ENCODE results near the gene NUP93. TPM values are rescaled to one million over a fixed set of nuclear protein-coding genes. Genes with fewer than 3 reads are reported as not detected.
"Not testable (repeated sequence)": the region's sequence is repeated elsewhere in the genome, so short reads cannot be mapped to it uniquely, and the experiment has no call there.

Gene NUP93
- polyA plus RNA-seq, 6 donors from 2014 or later = 54.7 to 72.7 (median 66.8) TPM

DNA sequence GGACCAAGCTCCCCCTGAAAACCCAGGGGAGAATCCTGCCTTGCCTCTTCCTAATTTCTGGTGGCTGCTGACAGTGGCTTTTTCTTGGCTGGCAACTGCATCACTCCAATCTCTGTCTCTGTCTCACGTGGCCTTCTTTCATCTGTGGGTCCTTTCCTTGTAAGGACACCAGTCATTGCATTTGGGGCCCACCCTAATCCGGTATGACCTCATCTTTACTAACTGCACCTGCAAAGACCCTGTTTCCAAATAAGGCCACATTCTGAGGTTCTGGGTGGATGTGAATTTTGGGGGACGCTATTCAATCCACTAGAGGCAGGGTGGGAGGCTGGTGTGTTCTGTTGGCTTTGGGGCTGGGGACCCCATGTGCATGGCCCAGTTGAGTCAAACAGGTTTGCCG, 146.1 kb downstream of the NUP93 start:
- Mint-ChIP-seq H3K4me3 (no peak overlapping the region), H3K4me1 (peaks cover 12 to 24% (median 23%) of the 10 kb centered on the region in 3 donors), H3K36me3 (no peaks in the 10 kb centered on the region), H3K27ac (peak overlapping the region in 1 of 6 donors; percentile 81), H3K27me3 (no peaks in the 10 kb centered on the region), H3K9me3 (no peaks in the 10 kb centered on the region)
- DNase-seq = no peak
- no peak for ATAC-seq (ENCODE audit: low read depth in 2 of 2)

DNA sequence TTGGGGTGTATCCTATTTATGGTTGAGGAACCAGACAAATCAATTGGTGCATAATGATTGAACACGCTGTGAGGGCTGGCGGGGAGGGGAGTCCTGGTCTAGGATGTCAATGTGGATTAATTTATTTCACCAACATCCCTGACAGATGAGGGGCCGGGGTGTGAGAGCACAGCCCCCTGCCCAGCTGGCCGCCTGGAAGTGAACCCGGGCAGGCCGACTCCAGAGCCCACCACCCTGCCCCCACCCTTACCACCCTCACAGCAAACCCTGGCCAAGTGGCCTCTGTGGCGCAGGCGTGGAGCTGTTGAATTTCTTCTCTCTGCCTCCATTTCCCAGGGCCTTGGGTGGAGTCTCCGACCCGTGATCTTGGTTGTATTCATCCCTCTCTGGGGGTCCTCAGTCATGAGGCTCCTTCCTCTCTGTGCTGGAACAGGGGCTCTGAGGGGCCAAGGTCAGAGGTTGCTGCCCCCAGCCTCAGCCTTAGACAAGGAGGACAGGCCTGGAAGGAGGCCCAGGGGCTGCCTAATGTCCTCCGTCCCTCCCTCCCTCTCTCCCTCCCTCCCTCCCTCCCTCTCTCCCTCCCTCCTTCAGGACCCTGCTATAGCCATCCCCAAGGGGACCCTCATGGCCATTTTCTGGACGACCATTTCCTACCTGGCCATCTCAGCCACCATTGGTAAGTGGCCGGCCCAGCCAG, 147.7 kb downstream of the NUP93 start:
- H3K9me3 Mint-ChIP-seq = no peaks in the 10 kb centered on the region
- no peak overlapping the region for H3K27ac Mint-ChIP-seq
- H3K4me1 Mint-ChIP-seq = peaks cover 7 to 20% (median 15%) of the 10 kb centered on the region in 3 donors
- no peak for ATAC-seq (ENCODE audit: low read depth in 2 of 2)
- no peaks in the 10 kb centered on the region for H3K27me3 Mint-ChIP-seq
- DNase-seq = no peak
- H3K4me3 Mint-ChIP-seq = no peak overlapping the region
- no peaks in the 10 kb centered on the region for H3K36me3 Mint-ChIP-seq

DNA sequence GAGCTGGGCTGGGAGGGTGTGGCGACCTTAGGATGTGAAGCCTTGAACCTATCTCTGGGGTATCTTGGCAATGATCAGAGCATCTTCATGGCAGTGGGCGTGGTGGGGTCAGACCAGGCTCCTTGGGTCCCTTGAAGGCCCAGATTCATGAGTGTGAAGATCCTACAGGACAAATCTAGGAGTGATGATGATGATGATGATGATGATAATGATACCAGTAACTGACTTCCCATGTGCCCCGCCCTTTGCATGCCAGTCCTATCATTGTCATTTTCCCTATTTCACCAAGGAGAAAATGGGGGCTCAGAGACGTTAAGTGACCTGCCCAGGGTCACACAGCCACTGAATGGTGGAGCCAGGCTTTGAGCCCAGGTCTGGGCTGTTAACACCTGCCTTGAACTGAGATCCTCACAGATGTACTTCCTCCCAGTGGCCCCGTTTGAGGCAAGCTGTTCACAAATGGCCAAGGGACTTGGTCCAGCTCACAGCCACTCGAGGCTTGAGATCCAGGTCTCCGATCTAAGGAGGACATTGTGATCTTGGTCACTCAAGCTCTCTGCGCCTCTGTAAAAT, 148.4 kb downstream of the NUP93 start:
- no peaks in the 10 kb centered on the region for H3K27me3 Mint-ChIP-seq
- peak overlapping the region in 1 of 6 donors; percentile 29 for H3K27ac Mint-ChIP-seq
- no peaks in the 10 kb centered on the region for H3K9me3 Mint-ChIP-seq
- no peak overlapping the region for H3K4me3 Mint-ChIP-seq
- no peak for DNase-seq
- no peaks in the 10 kb centered on the region for H3K36me3 Mint-ChIP-seq
- peaks cover 2 to 15% (median 9%) of the 10 kb centered on the region in 3 donors for H3K4me1 Mint-ChIP-seq
- ATAC-seq (ENCODE audit: low read depth in 2 of 2) = no peak

DNA sequence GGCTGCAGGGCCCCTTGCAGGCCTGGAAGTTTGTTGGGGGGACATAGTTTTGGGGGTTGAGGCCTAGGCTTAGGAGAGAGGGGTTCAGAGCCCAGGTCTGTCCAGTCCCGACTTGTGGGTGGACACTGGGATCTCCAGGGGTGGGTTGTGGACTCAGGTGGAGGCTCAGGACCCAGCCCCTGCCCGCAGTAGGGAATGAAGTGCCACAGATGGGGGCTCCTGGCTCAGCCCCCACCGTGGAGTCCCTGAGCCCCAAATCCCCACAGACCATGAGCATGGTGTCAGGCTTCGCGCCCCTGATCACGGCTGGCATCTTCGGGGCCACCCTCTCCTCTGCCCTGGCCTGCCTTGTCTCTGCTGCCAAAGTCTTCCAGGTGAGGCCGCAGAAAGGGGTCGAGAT, 149.3 kb downstream of the NUP93 start:
- Mint-ChIP-seq H3K4me1 (peaks cover 2 to 15% (median 9%) of the 10 kb centered on the region in 3 donors), H3K4me3 (no peak overlapping the region), H3K9me3 (no peaks in the 10 kb centered on the region), H3K27ac (no peak overlapping the region), H3K36me3 (no peaks in the 10 kb centered on the region), H3K27me3 (no peaks in the 10 kb centered on the region)
- DNase-seq (no peak), ATAC-seq (ENCODE audit: low read depth in 2 of 2) (no peak)

DNA sequence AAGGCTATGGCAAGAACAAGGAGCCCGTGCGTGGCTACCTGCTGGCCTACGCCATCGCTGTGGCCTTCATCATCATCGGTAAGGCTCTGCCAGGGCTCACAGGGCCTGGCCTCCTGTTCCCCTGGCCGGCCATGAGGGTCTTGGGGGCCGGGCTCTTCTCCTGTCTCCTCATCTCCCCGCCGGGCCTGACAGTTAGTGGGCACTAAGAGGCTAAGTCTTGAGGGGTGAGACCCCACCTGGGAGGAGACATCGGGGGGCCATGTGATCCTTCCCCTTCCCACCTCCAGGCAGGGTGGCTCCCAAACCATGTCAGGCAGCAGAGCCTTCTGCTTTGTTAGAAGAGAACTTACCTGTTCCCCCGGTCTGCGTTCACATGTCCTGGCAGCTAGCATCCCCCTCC, 150.2 kb downstream of the NUP93 start:
- Mint-ChIP-seq H3K27me3 (no peaks in the 10 kb centered on the region), H3K4me1 (peaks cover 4 to 10% (median 6%) of the 10 kb centered on the region in 3 donors), H3K9me3 (no peaks in the 10 kb centered on the region), H3K27ac (peak overlapping the region in 1 of 6 donors; percentile 64), H3K36me3 (no peaks in the 10 kb centered on the region), H3K4me3 (peak overlapping the region in 1 of 8 donors; percentile 37)
- DNase-seq = no peak
- no peak for ATAC-seq (ENCODE audit: low read depth in 2 of 2)

DNA sequence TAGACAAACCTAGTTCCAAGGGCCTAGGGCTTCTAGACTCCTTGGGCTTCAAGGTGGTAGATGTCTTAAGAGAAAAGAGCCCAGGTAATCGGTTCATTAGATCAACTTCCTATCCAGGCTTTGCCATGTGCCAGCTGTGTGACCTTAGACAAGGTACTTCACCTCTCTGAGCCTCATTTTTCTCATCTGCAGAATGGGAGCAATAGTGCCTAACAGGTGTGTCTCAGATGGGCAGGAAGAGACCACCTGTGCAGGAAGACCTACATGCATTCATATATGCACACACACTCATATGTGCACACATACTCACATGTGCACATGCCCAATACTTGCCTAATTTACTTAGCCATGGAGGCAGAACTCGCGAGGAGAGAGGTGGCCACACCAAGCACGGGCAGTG, 150.8 kb downstream of the NUP93 start:
- no peaks in the 10 kb centered on the region for H3K27me3 Mint-ChIP-seq
- peak overlapping the region in 1 of 6 donors; percentile 77 for H3K27ac Mint-ChIP-seq
- DNase-seq (no peak), ATAC-seq (ENCODE audit: low read depth in 2 of 2) (no peak)
- H3K4me3 Mint-ChIP-seq = no peak overlapping the region
- peaks cover 3 to 9% (median 3%) of the 10 kb centered on the region in 3 donors for H3K4me1 Mint-ChIP-seq
- no peaks in the 10 kb centered on the region for H3K36me3 Mint-ChIP-seq
- no peaks in the 10 kb centered on the region for H3K9me3 Mint-ChIP-seq

DNA sequence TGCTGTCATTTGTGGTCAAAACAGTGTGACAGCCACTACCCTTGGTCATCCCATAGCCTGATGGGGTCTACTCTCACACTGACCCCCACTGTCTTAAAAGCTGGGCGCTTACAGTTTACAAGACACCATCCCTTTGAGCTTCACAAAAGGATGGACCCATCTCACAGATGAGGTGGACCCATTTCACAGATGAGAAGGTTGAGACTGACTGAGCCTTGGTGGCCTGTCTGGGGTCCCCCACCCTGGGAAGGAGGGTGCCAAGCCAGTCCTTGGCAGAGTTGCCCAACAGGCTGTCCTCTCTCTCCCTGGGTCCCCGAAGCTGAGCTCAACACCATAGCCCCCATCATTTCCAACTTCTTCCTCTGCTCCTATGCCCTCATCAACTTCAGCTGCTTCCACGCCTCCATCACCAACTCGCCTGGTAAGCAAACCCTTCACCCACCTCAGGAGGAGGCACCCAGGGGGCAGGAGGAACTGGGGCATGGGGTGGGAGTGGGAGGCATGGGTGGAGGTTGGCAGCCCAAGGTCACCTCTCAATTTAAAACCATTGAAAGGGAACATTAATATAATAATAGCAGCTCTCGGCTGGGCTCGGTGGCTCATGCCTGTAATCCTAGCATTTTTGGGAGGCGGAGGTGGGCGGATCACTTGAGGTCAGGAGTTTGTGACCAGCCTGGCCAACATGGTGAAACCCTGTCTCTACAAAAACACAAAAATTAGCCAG, 152.3 kb downstream of the NUP93 start:
- Mint-ChIP-seq H3K4me1 (peaks cover 3 to 9% (median 3%) of the 10 kb centered on the region in 3 donors), H3K36me3 (no peaks in the 10 kb centered on the region), H3K27me3 (no peaks in the 10 kb centered on the region), H3K4me3 (no peak overlapping the region), H3K9me3 (no peaks in the 10 kb centered on the region), H3K27ac (peak overlapping the region in 2 of 6 donors; percentile 44 to 59)
- ATAC-seq (ENCODE audit: low read depth in 2 of 2) = no peak
- no peak for DNase-seq

DNA sequence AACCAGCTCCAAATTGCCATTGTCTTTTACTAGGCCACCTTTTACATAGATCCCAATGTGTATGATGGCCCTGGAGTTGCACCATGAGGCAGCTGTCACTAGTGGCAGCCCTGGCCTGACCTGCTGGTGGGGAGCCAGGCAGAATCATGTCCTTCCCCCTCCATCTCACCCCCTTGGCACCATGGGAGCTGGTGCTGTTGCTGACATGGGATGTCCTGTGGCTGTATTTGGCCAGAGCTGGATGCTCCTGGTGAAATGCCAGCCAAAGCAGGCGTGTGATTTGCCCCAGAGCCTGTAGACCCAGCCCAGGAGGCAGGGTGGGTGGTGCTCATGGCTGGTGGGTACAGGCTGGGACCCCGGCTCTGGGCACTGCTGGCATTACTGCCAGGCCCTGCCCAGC, 153.7 kb downstream of the NUP93 start:
- H3K4me1 Mint-ChIP-seq = peaks cover 9 to 11% (median 11%) of the 10 kb centered on the region in 3 donors
- no peak for DNase-seq
- no peak for ATAC-seq (ENCODE audit: low read depth in 2 of 2)
- H3K4me3 Mint-ChIP-seq = no peak overlapping the region
- peak overlapping the region in 2 of 6 donors; percentile 20 to 69 for H3K27ac Mint-ChIP-seq
- H3K9me3 Mint-ChIP-seq = no peaks in the 10 kb centered on the region
- H3K27me3 Mint-ChIP-seq = no peaks in the 10 kb centered on the region
- H3K36me3 Mint-ChIP-seq = no peaks in the 10 kb centered on the region

DNA sequence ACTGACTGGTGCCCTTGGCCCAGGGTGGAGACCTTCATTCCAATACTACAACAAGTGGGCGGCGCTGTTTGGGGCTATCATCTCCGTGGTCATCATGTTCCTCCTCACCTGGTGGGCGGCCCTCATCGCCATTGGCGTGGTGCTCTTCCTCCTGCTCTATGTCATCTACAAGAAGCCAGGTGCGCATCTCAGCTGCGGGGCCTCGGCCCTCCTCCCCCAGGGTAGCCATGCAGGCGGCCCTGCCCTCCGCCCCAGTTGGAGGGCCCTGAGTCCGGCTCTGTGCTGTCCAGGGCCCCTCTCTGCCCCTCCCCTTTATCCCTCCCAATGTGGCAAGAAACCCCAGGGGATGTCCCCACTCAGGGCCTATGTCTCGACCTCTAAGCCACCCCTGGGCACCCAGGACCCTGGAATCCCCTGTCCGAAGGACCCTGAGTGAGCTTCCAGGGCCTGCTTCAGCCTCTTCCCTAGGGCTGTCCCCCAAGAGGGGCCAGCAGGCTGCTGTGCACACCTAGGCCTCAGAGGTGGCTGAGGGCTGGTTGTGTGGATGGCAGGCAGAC, 154.2 kb downstream of the NUP93 start:
- DNase-seq (no peak), ATAC-seq (ENCODE audit: low read depth in 2 of 2) (no peak)
- peak overlapping the region in 2 of 6 donors; percentile 20 to 69 for H3K27ac Mint-ChIP-seq
- no peaks in the 10 kb centered on the region for H3K9me3 Mint-ChIP-seq
- no peaks in the 10 kb centered on the region for H3K36me3 Mint-ChIP-seq
- peaks cover 14 to 17% (median 16%) of the 10 kb centered on the region in 3 donors for H3K4me1 Mint-ChIP-seq
- H3K27me3 Mint-ChIP-seq = no peaks in the 10 kb centered on the region
- no peak overlapping the region for H3K4me3 Mint-ChIP-seq

DNA sequence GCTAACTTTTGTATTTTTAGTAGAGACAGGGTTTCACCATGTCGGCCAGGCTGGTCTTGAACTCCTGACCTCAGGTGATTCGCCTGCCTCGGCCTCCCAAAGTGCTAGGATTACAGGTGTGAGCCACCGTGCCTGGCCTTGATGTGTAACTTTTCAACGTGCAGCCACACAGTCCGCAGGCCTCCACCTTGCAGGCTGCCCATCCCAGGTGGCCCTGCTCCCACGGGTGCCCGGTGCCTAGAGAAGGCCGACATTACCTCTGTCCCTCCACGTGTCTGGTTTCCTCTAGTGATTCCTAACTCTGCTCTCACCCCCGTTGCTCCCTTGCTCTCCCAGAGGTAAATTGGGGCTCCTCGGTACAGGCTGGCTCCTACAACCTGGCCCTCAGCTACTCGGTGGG, 155.0 kb downstream of the NUP93 start:
- not testable (repeated sequence) for H3K27me3 Mint-ChIP-seq; H3K4me3 Mint-ChIP-seq; H3K36me3 Mint-ChIP-seq; DNase-seq; ATAC-seq (ENCODE audit: low read depth in 2 of 2); H3K9me3 Mint-ChIP-seq
- Mint-ChIP-seq H3K27ac (peak overlapping the region in 1 of 6 donors; percentile 85), H3K4me1 (peaks cover 15 to 25% (median 24%) of the 10 kb centered on the region in 3 donors)

DNA sequence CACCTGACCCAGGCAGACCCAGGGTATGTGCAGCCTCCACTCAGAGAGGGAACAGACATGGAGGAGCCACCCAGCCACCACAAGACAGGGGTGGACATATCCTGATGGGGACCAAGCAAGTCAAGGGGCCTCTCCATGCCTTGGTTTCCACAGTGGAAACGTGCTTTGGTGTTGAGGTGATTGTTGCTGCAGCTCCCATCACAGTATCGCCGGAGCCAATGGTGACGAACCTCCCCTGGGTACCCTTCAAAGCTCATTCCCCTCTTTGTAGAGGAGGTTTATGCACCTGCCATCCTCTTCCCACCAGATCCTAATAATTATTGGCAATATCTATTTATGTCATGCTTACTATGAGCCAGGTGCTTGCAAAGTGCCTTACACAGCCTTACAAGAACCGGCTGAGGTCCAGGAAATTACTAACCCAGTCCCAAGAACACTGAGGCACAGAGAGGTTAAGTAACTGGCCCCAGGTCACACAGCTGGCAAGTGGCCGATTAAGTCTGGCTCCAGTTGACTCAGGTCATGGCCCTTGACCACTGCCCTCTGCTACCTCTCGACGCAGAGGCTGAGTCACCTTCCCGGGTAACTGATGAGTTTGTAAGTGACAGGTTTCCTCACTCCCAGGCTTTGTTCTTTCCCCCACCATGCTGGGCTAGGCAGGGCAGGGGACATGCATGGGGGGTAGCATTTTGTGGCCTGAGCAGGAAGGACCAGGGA, 155.7 kb downstream of the NUP93 start:
- Mint-ChIP-seq H3K9me3 (no peaks in the 10 kb centered on the region), H3K4me3 (no peak overlapping the region), H3K27me3 (no peaks in the 10 kb centered on the region), H3K27ac (peak overlapping the region in 2 of 6 donors; percentile 26 to 56), H3K36me3 (no peaks in the 10 kb centered on the region), H3K4me1 (peaks cover 15 to 28% (median 25%) of the 10 kb centered on the region in 3 donors)
- ATAC-seq (ENCODE audit: low read depth in 2 of 2) = no peak
- DNase-seq = no peak

DNA sequence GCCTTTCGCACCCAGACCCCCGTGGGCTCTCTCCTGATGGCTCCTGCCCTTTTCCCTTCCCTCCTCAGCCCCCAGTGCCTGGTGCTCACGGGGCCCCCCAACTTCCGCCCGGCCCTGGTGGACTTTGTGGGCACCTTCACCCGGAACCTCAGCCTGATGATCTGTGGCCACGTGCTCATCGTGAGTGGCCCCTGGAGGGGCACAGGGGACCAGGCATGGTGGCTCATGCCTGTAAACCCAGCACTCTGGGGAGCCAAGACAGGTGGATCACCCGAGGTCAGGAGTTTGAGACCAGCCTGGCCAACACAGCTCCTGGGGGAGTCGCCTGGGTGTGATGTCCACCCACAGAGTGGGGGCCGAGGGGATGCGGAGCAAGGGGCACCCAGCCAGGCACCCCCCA, 156.4 kb downstream of the NUP93 start:
- no peaks in the 10 kb centered on the region for H3K36me3 Mint-ChIP-seq
- H3K27me3 Mint-ChIP-seq = no peaks in the 10 kb centered on the region
- no peaks in the 10 kb centered on the region for H3K9me3 Mint-ChIP-seq
- H3K4me1 Mint-ChIP-seq = peaks cover 15 to 28% (median 24%) of the 10 kb centered on the region in 3 donors
- no peak for DNase-seq
- no peak for ATAC-seq (ENCODE audit: low read depth in 2 of 2)
- no peak overlapping the region for H3K4me3 Mint-ChIP-seq
- H3K27ac Mint-ChIP-seq = no peak overlapping the region

DNA sequence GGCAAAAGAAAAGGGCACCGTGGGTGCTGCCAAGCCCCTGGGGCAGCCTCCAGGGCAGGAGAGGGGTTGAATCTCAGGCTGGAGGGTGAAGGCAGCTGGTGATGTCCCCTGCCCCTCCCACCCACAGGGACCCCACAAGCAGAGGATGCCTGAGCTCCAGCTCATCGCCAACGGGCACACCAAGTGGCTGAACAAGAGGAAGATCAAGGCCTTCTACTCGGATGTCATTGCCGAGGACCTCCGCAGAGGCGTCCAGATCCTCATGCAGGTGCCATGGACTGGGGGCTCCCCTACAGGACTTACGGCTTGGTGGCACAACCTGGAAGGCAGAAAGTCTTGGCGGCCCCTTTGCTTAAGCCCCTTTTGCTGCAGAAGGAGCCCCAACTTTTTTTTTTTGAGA, 156.9 kb downstream of the NUP93 start:
- Mint-ChIP-seq H3K4me3 (no peak overlapping the region), H3K36me3 (no peaks in the 10 kb centered on the region), H3K27me3 (no peaks in the 10 kb centered on the region), H3K4me1 (peaks cover 18 to 25% (median 23%) of the 10 kb centered on the region in 3 donors), H3K27ac (no peak overlapping the region), H3K9me3 (no peaks in the 10 kb centered on the region)
- no peak for ATAC-seq (ENCODE audit: low read depth in 2 of 2)
- no peak for DNase-seq

All from naive B cell (primary cell).